Lung (tissue), 12 donors: ENCODE measurements around the gene OLA1. TPM values are rescaled to one million over a fixed set of nuclear protein-coding genes. Genes with fewer than 3 reads are reported as not detected.

ENCODE experiments used
- ATAC-seq: fragments of 200-7000 bp; cut with Tn5 transposase; one replicate; pipeline ENCODE4 v1.9.1; 2020; ENCODE audit warnings: moderate number of reproducible peaks; ENCODE audit not compliant: insufficient read depth, low FRiP score
- DNase-seq, 3 donors: peaks; one replicate each; pipeline ENCODE4 v3.0.0-alpha.2; 2013 to 2017
- H3K27ac ChIP-seq, 2 donors: one replicate each; pipeline ENCODE4 v1.5.1; 2013; ENCODE audit warnings: mild to moderate bottlenecking in 2 of 2, moderate library complexity in 2 of 2, control low read depth in 1 of 2, inconsistent platforms in 1 of 2, low read depth in 1 of 2, low read length in 1 of 2
- H3K27me3 ChIP-seq, 3 donors: one replicate each; pipeline ENCODE4 v1.5.1; 2013; ENCODE audit warnings: low read length in 2 of 3; ENCODE audit not compliant: control insufficient read depth in 3 of 3, insufficient read depth in 3 of 3
- H3K36me3 ChIP-seq, 4 donors: one replicate each; pipeline ENCODE4 v1.5.1; 2013; ENCODE audit warnings: low read length in 4 of 4, mild to moderate bottlenecking in 1 of 4, moderate library complexity in 1 of 4; ENCODE audit not compliant: control insufficient read depth in 4 of 4, insufficient read depth in 4 of 4
- H3K4me1 ChIP-seq, 5 donors: one replicate each; pipeline ENCODE4 v1.5.1; 2013; ENCODE audit warnings: low read length in 5 of 5, mild to moderate bottlenecking in 2 of 5, moderate library complexity in 1 of 5; ENCODE audit not compliant: control insufficient read depth in 5 of 5, insufficient read depth in 5 of 5
- H3K4me3 ChIP-seq: one replicate; pipeline ENCODE4 v1.5.1; 2013; ENCODE audit warnings: mild to moderate bottlenecking, control low read depth, moderate library complexity
- H3K9ac ChIP-seq, 2 donors: one replicate each; pipeline ENCODE4 v1.5.1; 2013; ENCODE audit warnings: low read length in 2 of 2, control low read depth in 1 of 2; ENCODE audit not compliant: insufficient read depth in 1 of 2
- H3K9me3 ChIP-seq, 4 donors: one replicate each; pipeline ENCODE4 v1.5.1; 2013; ENCODE audit warnings: low read length in 3 of 4, mild to moderate bottlenecking in 1 of 4, moderate library complexity in 1 of 4; ENCODE audit not compliant: control insufficient read depth in 4 of 4, insufficient read depth in 3 of 4
- WGBS, 2 donors: extraction: QIAGEN DNeasy Blood & Tissue Kit; methylation state at CpG; one replicate each; pipeline ENCODE4 v1.1.7; 2013; 5-methylcytosine and 5-hydroxymethylcytosine counted together
- polyA plus RNA-seq, 2 donors: library from polyadenylated mRNA; stranded (reverse); fragments of 200-250 nt; gene quantifications; one replicate each; pipeline ENCODE4 v1.2.1, GENCODE V29; 2013
- total RNA-seq, 2 donors: library from RNA; depleted of rRNA in 1 of 2; stranded (reverse); fragments of >200 nt in 1 of 2; gene quantifications; one replicate each; pipeline ENCODE4 v1.2.1, GENCODE V29; 2014 to 2021
- TF ChIP-seq, protein P1 (sequence below): IDR thresholded peaks from 2 replicates; pipeline ENCODE4 v1.5.1; 2012; ENCODE audit warnings: mild to moderate bottlenecking; ENCODE audit errors: control extremely low read depth, extremely low read depth
- donor health status: control.
- donor health status: control.
- donor health status: Bipolar disorder and iron deficiency.
- donor health status: healthy.
- donor health status: DM: yes; HTN: yes; CAD: no.

The OLA1 gene
- total and polyA plus RNA-seq, 4 donors = 49.8 to 71.4 (median 53.4) TPM

DNA sequence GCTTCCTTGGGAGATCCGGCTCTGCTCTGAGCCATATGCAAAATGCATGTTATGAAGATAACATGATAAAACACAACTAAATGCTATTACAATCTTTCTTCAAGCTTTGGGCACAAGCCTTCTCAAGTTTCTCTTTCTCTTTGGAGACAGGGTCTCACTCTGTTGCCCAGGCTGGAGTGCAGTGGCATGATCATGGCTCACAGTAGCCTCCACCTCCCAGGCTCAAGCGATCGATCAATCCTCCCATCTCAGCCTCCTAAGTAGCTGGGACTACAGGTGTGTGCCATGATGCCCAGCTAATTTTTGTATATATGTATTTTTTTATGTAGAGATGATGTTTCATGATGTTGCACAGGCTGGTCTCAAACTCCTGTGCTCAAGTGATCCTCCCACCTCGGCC is 175.5 kb downstream of the OLA1 start:
- no peak overlapping the region for H3K4me3 ChIP-seq
- H3K9me3 ChIP-seq = no peaks in the 10 kb centered on the region
- 97 to 98% methylated on average over 4 of the region's 4 CpGs for WGBS, 2 donors
- H3K36me3 ChIP-seq = peaks cover 0 to 4% (median 2%) of the 10 kb centered on the region in 4 donors
- H3K4me1 ChIP-seq = peaks cover 0 to 6% (median 0%) of the 10 kb centered on the region in 5 donors
- no peaks in the 10 kb centered on the region for H3K27me3 ChIP-seq
- no peak for ATAC-seq
- no peak overlapping the region for H3K9ac ChIP-seq
- DNase-seq = no peak
- TF ChIP-seq, protein P1, sequence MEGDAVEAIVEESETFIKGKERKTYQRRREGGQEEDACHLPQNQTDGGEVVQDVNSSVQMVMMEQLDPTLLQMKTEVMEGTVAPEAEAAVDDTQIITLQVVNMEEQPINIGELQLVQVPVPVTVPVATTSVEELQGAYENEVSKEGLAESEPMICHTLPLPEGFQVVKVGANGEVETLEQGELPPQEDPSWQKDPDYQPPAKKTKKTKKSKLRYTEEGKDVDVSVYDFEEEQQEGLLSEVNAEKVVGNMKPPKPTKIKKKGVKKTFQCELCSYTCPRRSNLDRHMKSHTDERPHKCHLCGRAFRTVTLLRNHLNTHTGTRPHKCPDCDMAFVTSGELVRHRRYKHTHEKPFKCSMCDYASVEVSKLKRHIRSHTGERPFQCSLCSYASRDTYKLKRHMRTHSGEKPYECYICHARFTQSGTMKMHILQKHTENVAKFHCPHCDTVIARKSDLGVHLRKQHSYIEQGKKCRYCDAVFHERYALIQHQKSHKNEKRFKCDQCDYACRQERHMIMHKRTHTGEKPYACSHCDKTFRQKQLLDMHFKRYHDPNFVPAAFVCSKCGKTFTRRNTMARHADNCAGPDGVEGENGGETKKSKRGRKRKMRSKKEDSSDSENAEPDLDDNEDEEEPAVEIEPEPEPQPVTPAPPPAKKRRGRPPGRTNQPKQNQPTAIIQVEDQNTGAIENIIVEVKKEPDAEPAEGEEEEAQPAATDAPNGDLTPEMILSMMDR = no peak
- no peak overlapping the region for H3K27ac ChIP-seq

DNA sequence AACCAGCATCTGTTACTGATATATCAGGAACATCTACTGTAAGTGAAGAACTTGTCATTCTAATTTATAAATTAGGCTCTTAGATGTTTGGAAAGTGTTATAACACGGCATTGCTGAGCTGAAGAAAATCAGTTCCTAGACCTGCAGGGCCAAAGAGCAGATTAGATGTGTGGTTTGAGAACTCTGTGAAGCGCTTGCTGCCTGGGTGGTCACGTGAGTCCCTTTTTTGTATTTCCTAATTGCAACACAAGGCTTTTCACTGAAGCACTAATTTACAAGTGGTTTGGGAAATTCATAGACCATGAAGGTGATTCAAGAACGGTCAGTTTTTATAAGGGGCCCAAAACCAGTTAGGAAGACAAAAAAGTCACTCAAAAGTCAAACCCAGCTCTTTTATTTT is 176.3 kb downstream of the OLA1 start:
- H3K9ac ChIP-seq = no peak overlapping the region
- H3K36me3 ChIP-seq = peaks cover 0 to 4% (median 2%) of the 10 kb centered on the region in 4 donors
- peaks cover 0 to 3% (median 0%) of the 10 kb centered on the region in 5 donors for H3K4me1 ChIP-seq
- WGBS, 2 donors = 38 to 42% methylated on average over 4 of the region's 4 CpGs
- H3K4me3 ChIP-seq = no peak overlapping the region
- DNase-seq (no peak), ATAC-seq (no peak)
- no peaks in the 10 kb centered on the region for H3K27me3 ChIP-seq
- TF ChIP-seq, protein P1 = no peak
- H3K27ac ChIP-seq = no peak overlapping the region
- no peaks in the 10 kb centered on the region for H3K9me3 ChIP-seq

DNA sequence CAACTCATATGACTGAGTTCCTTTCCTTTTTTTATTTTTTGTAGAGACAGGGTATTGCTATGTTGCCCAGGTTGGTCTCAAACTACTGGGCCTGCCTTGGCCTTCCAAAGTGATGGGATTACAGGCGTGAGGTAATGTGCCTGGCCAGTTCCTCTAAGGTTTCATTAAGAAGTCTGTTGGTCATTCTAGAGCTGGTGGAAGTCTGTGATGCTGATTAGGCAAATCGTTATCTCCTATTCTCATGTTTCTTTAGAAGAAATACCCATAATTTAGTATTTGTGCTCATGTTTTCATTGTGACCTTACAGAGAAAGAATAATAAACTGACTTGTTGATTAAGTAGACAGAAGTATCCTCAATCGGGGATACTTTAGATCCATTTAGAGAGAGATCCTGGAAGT is 177.0 kb downstream of the OLA1 start:
- no peaks in the 10 kb centered on the region for H3K4me1 ChIP-seq
- H3K27ac ChIP-seq = no peak overlapping the region
- no peaks in the 10 kb centered on the region for H3K27me3 ChIP-seq
- WGBS, 2 donors = 95 to 97% methylated on average over 3 of the region's 3 CpGs
- H3K4me3 ChIP-seq = no peak overlapping the region
- no peak overlapping the region for H3K9ac ChIP-seq
- DNase-seq (no peak), ATAC-seq (no peak)
- H3K36me3 ChIP-seq = peaks cover 0 to 4% (median 2%) of the 10 kb centered on the region in 4 donors
- no peaks in the 10 kb centered on the region for H3K9me3 ChIP-seq
- TF ChIP-seq, protein P1 = no peak

DNA sequence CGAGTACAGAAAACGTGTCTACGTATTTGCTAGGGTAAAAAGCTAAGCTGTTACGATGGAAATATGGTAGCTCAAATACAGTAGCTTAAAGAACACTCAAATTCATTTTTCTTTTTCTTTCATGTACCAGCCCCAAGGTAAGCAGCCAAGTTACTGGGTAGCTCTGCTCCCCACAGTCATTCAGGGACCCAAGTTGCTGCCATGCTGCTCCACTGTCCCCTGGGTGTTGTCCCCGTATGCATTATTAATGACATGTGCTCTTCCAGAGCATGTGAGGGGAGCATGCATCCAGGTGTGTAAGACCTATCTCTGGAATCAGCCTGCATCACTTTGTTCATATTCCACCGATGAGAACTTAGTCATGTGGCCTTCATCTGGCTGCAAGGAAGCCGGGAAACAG is 178.1 kb downstream of the OLA1 start:
- Histone ChIP-seq H3K9me3 (no peaks in the 10 kb centered on the region), H3K4me1 (no peaks in the 10 kb centered on the region), H3K27ac (no peak overlapping the region), H3K27me3 (no peaks in the 10 kb centered on the region), H3K9ac (no peak overlapping the region), H3K36me3 (peaks cover 0 to 4% (median 2%) of the 10 kb centered on the region in 4 donors), H3K4me3 (no peak overlapping the region)
- TF ChIP-seq, protein P1 = no peak
- ATAC-seq (no peak), DNase-seq (no peak)
- 94% methylated on average over 7 of the region's 7 CpGs for WGBS, 2 donors
